SKM-1 (cell line): ENCODE results near the gene VWF.
"Not testable (repeated sequence)": the region's sequence is repeated elsewhere in the genome, so short reads cannot be mapped to it uniquely, and the experiment has no call there.

ENCODE experiments used
- DNase-seq: peaks from one replicate; lab custom pipeline; 2025; ENCODE audit not compliant: unreplicated experiment; lab: John Stamatoyannopoulos, UW

VWF gene

DNA sequence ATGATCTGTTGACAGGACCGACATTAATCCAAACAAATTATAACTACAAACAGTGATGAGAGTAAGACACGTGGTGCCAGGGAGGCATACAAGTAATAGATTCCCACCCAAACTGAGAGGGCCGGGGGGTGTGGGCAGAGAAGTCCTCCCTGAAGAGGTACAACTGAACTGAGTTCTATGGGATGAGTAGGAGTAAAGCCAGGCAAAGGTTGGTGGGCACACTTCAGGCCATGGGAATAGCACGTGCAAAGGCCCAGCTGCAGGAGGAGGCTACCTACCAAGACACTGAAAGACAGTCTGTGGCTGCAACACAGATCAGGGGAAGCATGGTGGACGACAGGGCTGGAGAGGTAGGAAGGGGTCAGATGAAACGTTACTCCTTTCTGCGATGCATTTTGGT is 22.0 kb upstream of the VWF start:
- no peak for DNase-seq

DNA sequence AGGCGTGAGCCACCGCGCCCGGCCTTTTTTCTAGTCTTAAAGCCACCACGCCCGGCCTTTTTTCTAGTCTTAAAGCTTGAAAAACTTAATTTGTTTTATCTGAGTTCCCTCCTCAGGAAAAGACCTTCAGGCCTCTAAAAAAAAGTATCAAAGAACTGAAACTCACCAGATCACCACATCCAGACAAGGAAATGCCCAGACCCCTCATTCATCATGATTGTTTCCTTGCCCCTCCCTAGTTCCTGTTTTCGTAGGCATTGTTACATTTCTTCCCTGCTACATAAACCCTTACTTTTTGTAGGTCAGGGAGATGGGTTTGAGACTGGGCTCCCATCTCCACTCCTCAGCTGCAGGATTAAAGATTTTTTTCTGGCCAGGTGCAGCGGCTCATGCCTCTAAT is 21.1 kb upstream of the VWF start:
- DNase-seq, result no peak

DNA sequence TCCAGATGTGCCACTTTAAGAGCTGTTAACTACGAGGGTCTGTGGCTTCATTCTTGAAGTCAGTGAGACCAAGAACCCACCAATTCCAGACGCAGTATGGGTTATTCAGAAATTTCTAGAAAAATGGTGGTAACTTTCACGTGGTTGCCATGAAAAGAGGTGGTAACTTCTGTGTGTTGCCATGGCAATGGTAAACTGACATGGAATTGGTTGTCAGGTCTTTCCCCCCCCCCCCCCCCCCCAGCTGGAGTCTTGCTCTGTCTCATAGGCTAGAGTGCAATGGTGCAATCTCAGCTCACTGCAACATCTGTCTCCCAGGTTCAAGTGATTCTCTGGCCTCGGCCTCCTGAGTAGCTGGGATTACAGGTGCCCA is 18.8 kb upstream of the VWF start:
- no peak for DNase-seq

DNA sequence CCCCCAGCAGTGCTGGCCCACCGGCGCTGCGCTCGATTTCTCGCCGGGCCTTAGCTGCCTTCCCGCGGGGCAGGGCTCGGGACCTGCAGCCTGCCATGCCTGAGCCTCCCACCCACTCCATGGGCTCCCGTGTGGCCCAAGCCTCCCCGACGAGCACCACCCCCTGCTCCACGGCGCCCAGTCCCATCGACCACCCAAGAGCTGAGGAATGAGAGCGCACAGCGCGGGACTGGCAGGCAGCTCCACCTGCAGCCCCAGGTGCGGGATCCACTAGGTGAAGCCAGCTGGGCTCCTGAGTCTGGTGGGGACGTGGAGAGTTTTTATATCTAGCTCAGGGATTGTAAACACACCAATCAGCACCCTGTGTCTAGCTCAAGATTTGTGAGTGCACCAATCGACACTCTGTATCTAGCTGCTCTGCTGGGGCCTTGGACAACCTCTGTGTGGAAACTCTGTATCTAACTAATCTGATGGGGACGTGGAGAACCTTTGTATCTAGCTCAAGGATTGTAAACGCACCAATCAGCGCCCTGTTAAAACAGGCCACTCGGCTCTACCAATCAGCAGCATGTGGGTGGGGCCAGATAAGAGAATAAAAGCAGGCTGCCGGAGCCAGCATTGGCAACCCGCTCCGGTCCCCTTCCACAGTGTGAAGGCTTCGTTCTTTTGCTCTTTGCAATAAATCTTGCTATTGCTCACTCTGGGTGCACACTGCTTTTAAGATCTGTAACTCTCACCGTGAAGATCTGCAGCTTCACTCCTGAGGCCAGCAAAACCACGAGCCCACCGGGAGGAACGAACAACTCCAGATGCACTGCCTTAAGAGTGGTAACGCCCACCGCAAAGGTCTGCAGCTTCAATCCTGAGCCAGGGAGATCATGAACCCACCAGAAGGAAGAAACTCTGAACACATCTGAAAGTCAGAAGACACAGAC is 18.2 kb upstream of the VWF start:
- not testable (repeated sequence) for DNase-seq

DNA sequence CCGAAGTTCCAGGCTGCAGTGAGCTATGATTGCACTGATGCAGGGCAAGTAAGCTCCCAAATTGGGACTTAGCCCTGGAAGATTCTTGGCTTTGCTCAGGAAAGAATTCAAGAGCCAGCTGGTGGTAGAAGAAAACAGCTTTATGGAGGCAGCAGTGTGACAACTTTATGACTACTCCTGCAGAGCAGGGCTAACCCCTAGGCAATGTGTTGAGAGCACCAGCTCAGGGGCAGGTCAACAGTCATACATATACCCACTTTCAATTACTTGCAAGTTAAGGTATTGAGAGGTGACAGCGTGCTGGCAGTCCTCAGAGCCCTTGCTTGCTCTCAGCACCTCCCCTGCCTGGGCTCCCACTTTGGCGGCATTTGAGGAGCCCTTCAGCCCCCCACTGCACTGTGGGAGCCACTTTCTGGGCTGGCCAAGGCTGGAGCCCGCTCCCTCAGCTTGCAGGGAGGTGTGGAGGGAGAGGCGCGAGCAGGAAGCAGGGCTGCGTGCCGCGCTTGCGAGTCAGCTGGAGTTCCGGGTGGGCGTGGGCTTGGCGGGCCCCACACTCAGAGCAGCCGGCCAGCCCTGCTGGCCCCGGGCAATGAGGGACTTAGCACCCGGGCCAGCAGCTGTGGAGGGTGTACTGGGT is 17.4 kb upstream of the VWF start:
- not testable (repeated sequence) for DNase-seq

DNA sequence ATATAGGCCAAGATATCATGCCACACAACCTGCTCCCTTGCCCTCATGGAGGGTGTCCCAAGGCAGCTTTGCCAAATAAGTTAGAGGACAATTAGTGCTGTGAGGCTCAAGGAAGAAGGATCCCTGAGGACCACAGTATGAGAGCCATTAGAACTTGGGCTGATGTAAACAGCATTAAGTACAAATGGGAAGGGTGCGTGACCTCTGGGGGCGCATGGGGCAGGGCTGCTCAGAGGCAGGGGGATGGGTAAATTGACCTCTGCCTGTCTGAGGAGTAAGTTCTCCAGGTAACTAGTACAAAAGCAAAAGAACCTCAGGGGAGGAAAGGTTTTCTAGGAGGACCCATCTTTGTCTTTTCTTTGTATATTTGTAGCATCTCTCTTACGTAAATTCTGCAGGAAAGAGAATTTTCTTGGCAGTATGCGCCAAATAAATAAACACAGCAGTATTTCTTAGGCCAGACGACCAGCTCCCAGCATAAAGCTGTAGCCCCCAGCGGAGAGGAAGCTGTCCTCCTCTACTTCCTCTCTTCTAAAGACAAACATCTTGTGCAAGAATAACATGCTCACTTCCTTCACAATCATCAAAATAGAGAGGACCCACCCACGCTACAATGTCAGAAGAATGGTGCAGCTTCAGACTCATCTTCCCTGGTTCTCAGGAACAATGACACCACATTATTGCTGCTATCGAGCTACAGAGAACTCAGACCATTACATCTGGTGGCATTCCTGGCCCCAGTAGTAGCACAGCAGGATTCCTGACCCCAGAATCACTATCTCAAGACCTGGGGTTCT is 16.4 kb upstream of the VWF start:
- DNase-seq, result peak; percentile 58

DNA sequence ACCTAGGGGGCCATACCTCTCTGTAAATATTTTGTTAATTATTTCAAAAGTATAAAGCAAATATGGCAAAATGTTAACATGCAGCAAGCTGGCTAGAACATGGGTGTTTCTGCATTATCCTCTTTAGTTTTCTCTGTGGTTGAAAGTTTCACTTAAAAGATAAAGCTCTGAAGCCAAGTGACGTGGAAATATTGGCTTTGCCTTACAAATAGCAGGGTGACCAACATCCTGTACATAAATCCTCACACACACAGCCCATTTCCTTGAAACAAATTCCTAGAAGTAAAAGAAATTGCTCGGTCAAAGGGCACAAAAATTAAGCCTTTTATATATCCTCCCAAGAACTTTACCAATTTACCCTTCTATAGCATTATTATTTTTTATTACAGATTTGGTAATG is 10.6 kb upstream of the VWF start:
- DNase-seq, result no peak

DNA sequence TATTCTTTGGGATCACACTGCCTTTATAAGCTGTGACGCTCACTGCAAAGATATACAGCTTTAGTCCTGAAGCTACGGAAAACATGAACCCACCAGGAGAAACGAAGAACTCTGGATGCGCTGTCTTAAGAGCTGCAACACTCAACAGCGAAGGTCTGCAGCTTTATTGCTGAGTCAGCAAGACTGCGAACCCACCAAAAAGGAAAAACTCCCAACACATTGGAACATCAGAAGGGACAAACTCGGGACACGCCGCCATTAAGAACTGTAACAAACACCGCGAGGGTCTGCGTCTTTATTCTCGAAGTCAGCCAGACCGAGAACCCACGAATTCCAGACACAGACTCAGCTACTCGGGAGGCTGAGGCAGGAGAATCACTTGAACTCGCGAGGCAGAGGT is 9.2 kb upstream of the VWF start:
- DNase-seq, result no peak

DNA sequence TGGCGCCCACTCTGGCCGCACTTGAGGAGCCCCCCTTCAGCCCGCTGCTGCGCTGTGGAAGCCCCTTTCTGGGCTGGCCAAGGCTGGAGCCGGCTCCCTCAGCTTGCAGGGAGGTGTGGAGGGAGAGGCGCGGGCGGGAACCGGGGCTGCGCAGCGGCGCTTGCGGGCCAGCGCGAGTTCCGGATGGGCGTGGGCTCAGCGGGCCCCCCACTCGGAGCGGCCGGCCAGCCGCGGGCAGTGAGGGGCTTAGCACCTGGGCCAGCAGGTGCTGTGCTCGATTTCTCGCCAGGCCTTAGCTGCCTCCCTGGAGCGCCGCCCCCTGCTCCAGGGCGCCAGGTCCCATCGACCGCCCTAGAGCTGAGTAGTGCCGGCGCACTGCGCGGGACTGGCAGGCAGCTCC is 8.0 kb upstream of the VWF start:
- DNase-seq, result no peak

DNA sequence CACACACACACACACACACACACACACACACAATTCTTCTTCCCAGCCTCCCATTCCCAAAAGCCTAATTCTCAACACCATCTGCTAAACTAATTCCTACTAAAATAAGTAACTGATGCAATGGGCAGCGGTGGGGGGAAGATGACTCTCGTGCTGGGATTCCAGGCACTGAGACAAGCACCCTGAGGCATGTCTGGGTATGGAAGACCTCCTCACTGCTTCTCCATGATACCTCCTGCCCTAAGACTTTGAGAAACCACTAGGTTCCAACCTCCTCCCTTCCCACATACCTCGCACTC is 789 bp upstream of the VWF start:
- DNase-seq, result no peak

DNA sequence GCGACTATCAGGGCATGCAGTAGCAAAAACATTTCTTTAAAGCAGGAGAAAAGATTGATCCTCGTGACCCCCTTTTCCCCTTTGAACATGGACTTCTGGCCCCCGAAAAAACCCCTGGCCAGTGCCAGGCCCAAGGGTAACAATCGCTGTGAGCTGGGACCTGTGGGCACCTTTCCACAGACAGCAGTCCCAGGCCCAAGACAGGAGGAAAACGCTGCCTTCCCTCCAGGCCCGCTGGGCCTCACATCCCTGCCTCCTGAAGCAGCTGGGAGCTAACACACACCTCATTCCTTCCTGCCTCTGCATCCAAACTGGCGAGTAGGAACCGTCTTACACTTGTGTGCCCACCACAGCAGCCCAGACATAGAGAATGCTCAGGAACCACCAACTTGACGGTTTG is 1.2 kb downstream of the VWF start:
- DNase-seq, result no peak

DNA sequence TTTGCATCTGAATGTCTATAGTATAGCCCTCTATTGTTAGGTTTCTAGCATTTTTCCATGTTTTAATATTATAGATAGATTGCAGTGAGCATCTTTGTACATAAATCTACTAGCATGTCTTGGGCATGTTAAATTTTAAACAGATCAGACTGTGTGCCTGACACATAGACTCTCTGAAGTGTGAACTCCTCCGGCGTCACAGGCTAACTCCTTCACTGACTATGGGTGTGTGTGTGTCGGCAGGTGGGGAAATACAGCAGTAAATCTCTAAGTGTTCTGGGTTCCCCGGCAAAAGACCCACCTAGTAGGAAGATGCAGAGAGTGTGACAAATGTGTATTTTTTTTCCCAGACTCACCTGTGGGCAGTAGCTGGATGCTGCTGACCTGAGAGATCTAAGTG is 2.3 kb downstream of the VWF start:
- DNase-seq, result no peak

DNA sequence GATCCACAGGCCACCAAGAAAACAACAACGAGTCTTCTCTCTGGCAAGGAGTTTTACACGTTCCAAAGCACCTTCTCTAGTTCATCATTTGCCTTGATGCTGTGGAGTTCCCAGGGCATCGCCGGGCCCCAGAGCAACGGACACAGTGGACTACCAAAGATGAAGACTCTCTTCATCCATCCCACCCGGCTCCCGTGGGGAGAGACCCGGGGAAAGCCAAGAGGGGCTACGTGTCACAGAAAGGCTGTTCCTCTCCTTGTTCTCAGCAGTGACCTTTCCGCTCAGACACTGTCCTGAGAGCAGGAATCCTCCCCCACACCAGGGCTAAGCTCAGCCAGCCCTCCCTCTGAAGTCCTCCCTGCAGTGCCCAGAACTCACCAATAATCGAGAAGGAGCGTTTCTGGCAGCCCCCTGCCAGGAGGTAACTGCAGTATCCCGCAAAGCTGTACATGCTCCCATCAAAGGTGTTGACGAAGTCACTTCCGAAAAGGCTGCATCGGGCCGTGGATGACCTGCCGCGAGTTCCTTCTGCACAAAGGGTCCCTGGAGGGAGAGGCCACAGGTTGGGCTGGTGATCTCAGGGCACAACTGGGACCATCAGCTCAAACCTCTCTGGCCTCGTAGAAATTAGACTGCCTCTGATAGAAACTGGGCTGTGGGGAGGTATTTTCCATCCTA is 3.5 kb downstream of the VWF start:
- DNase-seq, result no peak

DNA sequence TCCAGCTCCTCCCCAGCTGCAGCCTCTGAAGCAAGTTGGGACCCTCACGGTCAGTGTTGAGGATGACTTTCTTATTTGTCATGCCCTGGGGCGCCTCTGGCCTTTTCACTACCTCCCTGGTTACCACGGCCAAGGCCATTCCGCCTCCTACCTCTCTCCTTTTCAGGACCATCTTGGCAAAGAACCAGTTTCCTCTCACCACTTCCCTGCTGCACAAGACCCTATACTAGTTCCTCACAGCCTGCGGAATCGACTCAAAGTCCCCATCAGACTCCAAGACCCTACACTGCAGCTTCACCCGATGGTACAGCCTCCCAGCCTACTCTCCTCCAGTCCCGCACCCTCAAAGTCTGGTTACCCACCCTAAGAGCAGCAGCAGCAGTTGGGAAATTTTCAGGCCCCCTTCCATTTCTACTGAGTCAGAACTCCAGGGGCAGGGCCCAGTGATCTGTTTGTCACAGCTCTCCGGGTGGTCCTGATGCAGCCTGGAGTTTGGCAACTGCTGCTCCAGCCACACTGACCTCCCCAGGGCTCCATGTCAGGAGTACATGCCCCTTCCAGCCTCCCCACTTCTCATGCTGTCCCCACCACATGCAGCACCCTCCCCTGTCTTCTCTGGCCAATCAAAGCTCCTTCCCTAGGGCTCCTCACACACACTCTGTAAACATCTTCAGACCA is 5.4 kb downstream of the VWF start:
- no peak for DNase-seq

DNA sequence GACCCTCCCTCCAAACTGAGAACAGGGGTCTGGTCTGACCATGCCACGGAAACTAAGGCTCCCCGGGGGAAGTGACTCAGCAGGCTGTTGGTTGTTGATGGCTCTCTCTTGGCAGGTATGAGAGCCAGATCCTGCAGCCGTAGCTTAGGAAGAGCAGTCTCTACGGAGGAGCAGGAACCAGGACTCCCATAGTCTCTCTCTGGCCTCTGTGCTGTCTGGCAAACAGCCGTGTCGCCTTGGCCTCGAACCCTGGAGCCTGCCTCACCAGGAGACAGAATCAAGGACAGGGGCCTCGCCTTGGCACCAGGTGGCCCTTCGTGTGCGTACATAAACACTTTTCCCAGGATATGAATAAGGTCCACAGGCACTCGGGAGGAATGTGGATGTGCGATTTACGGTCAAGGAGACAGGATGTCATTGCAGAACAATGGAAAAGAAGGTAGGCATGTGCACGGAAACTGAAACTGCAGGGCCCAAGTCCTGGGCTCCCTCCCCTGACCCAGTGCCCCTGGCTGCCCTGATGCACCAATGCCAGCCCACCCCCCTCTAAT is 7.9 kb downstream of the VWF start:
- DNase-seq, result no peak

DNA sequence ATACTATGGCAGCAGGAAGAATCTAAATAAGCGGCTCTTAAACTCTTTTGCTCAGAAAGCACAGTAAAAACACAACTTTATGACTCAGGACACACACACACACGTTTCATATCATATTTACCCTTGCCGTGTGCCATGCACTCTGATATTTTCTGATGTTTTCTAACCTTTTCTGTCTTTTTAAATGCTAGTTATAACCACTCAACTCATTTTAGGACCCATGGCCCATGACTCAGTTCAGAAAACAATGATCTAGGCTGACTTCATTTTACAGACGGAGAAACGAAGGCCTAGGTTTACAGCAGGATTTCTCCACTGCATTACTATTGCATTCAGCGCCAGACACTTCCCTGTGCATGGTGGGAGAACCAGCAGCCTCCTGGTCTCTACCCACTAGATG is 9.1 kb downstream of the VWF start:
- no peak for DNase-seq

DNA sequence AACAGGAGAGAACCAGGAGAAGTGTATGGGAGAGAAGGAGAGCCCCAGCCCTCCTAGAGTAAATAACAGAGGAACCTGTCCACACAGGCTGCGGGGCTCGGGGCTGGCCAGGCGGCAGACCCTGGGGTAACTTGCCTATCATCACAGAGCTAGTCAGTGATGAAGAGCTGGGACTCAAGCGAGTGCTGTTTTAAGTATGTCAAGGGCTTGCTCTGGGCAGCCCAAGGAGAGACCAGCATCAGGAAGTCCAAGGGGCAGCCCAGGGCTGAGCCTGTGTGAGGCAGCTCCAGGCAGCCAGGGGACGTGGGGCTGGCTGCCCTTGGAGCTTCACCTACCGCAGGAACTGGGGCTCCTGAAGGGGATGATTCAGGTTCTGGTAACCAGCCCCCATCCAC is 10.0 kb downstream of the VWF start:
- no peak for DNase-seq

DNA sequence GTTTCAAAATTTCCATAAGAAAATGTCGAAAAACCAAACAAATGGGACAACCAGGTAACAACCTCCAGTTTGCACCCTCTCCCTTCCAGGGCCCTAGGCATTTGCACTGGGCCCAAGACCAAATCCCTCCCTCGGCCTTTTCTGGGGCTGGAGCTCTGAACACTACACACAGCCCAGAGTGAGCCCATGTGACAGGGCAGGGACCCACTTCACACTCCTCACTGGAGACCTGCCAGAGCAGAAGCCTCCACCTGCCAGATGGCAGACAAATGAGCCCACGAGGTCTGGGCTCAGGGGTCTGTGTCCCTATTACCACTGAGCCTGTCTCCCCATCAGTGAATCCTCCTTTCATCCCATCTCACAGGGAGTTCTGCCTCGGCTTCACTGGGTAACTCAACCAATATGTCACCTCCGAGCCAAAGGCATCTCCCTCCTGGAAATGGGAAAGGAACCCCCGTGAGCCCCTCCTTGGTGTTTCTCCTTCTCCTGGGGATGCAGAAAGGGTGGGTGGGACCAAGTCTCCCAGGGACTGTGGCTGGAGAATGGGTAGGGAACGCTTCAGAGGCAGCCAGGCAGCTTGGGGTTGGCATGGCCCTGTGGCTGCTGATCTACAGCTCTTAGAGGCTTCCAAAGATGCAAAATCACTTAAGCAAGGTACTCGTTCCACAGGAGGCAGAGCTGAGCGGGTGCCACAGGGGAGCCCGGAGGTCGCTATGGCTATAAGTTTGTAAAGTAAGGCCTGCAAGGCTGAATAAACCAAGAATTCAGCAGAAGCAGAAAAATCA is 10.6 kb downstream of the VWF start:
- DNase-seq, result no peak

DNA sequence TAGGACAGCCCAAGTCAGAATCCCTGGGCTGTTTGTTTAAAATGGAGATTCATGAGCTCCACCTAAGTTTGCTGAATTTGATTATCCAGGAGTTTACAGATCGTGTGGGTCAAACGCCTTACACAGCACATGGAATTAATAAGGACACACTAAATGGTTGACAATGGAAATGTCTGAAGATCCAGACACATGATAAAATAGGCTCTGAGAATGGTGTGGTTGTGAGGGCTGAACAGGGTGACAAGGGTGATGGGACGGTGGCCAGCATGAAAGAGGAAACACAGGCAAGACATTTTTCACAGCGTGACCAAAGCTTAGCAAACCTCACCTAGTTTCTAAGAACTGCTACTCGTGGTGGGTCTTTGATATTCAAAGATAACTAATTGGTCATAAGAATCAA is 12.5 kb downstream of the VWF start:
- DNase-seq, result no peak

DNA sequence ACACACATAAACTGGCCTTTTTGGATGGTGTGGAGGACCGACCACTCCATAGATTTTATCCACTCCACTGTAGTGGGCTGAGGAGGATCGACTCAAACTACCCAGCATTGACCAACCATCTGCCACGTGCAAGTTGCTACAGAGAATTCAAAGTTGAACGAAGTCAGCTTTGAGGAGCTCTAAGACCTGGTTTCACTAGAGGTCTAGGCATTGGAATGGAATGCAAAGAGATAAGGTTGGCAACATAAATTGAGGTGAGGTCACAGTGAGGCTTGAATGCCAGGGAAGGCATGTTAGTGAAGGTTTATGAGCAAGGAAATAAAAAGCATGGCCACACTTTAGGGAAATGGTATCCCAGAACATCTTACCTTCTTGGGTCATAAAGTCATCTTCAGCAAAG is 14.5 kb downstream of the VWF start:
- no peak for DNase-seq
